Astrocyte (in vitro differentiated cells and primary cell): Measurements from ENCODE around the gene BANP. TPM values are rescaled to one million over a fixed set of nuclear protein-coding genes. Genes with fewer than 3 reads are reported as not detected.
"Not testable (repeated sequence)": the region's sequence is repeated elsewhere in the genome, so short reads cannot be mapped to it uniquely, and the experiment has no call there.

Source experiments
- DNase-seq: peaks from one replicate; pipeline ENCODE4 v3.0.0-alpha.2; 2010; ENCODE audit warnings: low read depth
- FAIRE-seq: peaks from 2 replicates; lab custom pipeline; 2011; peaks lifted over from hg19 to GRCh38; lab: Jason Lieb, UNC
- H2AFZ ChIP-seq: 2 replicates; pipeline ENCODE4 v1.6.0; 2012; ENCODE audit warnings: low read depth, low read length, inconsistent platforms
- H3K27ac ChIP-seq: 2 replicates; pipeline ENCODE4 v1.5.1; 2011; ENCODE audit warnings: low read depth, low read length, inconsistent platforms
- H3K27me3 ChIP-seq: 2 replicates; pipeline ENCODE4 v1.6.0; 2011; ENCODE audit warnings: low read length, inconsistent platforms; ENCODE audit not compliant: insufficient read depth
- H3K36me3 ChIP-seq: 2 replicates; pipeline ENCODE4 v1.5.1; 2011; ENCODE audit warnings: low read length, inconsistent platforms; ENCODE audit not compliant: insufficient read depth
- H3K4me1 ChIP-seq: 2 replicates; pipeline ENCODE4 v1.5.1; 2011; ENCODE audit warnings: low read length, inconsistent platforms; ENCODE audit not compliant: insufficient read depth
- H3K4me2 ChIP-seq: 2 replicates; pipeline ENCODE4 v1.6.0; 2012; ENCODE audit warnings: low read length, inconsistent platforms
- H3K4me3 ChIP-seq: 2 replicates; pipeline ENCODE4 v1.5.1; 2011; ENCODE audit warnings: low read depth, mild to moderate bottlenecking, low read length, inconsistent platforms; ENCODE audit not compliant: insufficient read depth
- H3K79me2 ChIP-seq: 2 replicates; pipeline ENCODE4 v1.6.0; 2012; ENCODE audit warnings: mild to moderate bottlenecking, low read length, inconsistent platforms; ENCODE audit not compliant: insufficient read depth
- H3K9ac ChIP-seq: 2 replicates; pipeline ENCODE4 v1.6.0; 2012; ENCODE audit warnings: mild to moderate bottlenecking, low read length, inconsistent platforms
- H3K9me3 ChIP-seq: 2 replicates; pipeline ENCODE4 v1.5.1; 2012; ENCODE audit warnings: low read depth, mild to moderate bottlenecking, low read length, inconsistent platforms; ENCODE audit not compliant: insufficient read depth
- H4K20me1 ChIP-seq: 2 replicates; pipeline ENCODE4 v1.6.0; 2012; ENCODE audit warnings: low read length, inconsistent platforms; ENCODE audit not compliant: insufficient read depth
- H3K27ac Mint-ChIP-seq: one replicate; pipeline ENCODE4 v1.8.0; 2021; ENCODE audit warnings: mild to moderate bottlenecking, mixed read lengths; ENCODE audit not compliant: unreplicated experiment
- H3K27me3 Mint-ChIP-seq: one replicate; pipeline ENCODE4 v1.8.0; 2021; ENCODE audit warnings: low read depth, mixed read lengths; ENCODE audit not compliant: unreplicated experiment
- H3K36me3 Mint-ChIP-seq: one replicate; pipeline ENCODE4 v1.8.0; 2021; ENCODE audit warnings: low read depth, mixed read lengths; ENCODE audit not compliant: unreplicated experiment
- H3K4me1 Mint-ChIP-seq: one replicate; pipeline ENCODE4 v1.8.0; 2021; ENCODE audit warnings: low read depth, mixed read lengths; ENCODE audit not compliant: unreplicated experiment
- H3K4me3 Mint-ChIP-seq: one replicate; pipeline ENCODE4 v1.8.0; 2021; ENCODE audit warnings: mild to moderate bottlenecking, moderate library complexity, mixed read lengths; ENCODE audit not compliant: unreplicated experiment
- H3K9me3 Mint-ChIP-seq: one replicate; pipeline ENCODE4 v1.8.0; 2021; ENCODE audit warnings: mild to moderate bottlenecking, mixed read lengths; ENCODE audit not compliant: unreplicated experiment
- total RNA-seq: library from RNA; stranded (reverse); gene quantifications from 2 replicates; pipeline ENCODE4 v1.2.1, GENCODE V29; 2021

The BANP gene
- total RNA-seq, 1 donor from 2014 or later = 28.9 TPM

GRCh38 chr16:88092791-88093555 lies 141.7 kb downstream of the BANP start:
- not testable (repeated sequence) for H4K20me1 ChIP-seq, H3K36me3 Mint-ChIP-seq, H3K9me3 Mint-ChIP-seq, H3K27me3 Mint-ChIP-seq, H2AFZ ChIP-seq, H3K36me3 ChIP-seq, H3K27me3 ChIP-seq, H3K9me3 ChIP-seq, FAIRE-seq, H3K27ac Mint-ChIP-seq, H3K27ac ChIP-seq, DNase-seq, H3K79me2 ChIP-seq, H3K4me3 ChIP-seq, H3K4me1 ChIP-seq, H3K9ac ChIP-seq, H3K4me1 Mint-ChIP-seq, H3K4me2 ChIP-seq, H3K4me3 Mint-ChIP-seq

- H3K4me2 ChIP-seq, FAIRE-seq, H3K27ac ChIP-seq: not testable (repeated sequence)
Observed at GRCh38 chr16:88093556-88094252, 142.5 kb downstream of the BANP start.

GRCh38 chr16:88094253-88094575 lies 143.0 kb downstream of the BANP start:
- H3K9ac ChIP-seq, H3K4me1 ChIP-seq, H2AFZ ChIP-seq, FAIRE-seq, H3K4me1 Mint-ChIP-seq, H3K79me2 ChIP-seq, H3K4me3 Mint-ChIP-seq, H3K9me3 Mint-ChIP-seq, H3K27ac Mint-ChIP-seq, DNase-seq, H3K27me3 ChIP-seq, H3K4me2 ChIP-seq, H3K27ac ChIP-seq, H3K36me3 Mint-ChIP-seq, H3K4me3 ChIP-seq, H3K36me3 ChIP-seq, H4K20me1 ChIP-seq: not testable (repeated sequence)
- peaks cover 13% of the 10 kb centered on the region for H3K9me3 ChIP-seq
- peaks cover 19% of the 10 kb centered on the region for H3K27me3 Mint-ChIP-seq

More at GRCh38 chr16:88093556-88094252, 142.5 kb downstream of the BANP start:
- H3K36me3 ChIP-seq, H3K27me3 ChIP-seq, H3K4me1 Mint-ChIP-seq, H3K9me3 Mint-ChIP-seq, DNase-seq, H2AFZ ChIP-seq, H3K36me3 Mint-ChIP-seq, H3K9ac ChIP-seq, H3K4me3 ChIP-seq, H3K79me2 ChIP-seq, H3K27ac Mint-ChIP-seq, H3K4me3 Mint-ChIP-seq, H4K20me1 ChIP-seq, H3K4me1 ChIP-seq: not testable (repeated sequence)
- H3K9me3 ChIP-seq = peaks cover 13% of the 10 kb centered on the region
- peaks cover 16% of the 10 kb centered on the region for H3K27me3 Mint-ChIP-seq

- H3K79me2 ChIP-seq, H3K4me3 Mint-ChIP-seq, H3K4me1 ChIP-seq, H3K9me3 Mint-ChIP-seq, H3K27me3 ChIP-seq, H3K4me2 ChIP-seq, H3K27ac Mint-ChIP-seq, H3K36me3 Mint-ChIP-seq, H3K4me3 ChIP-seq, H4K20me1 ChIP-seq, DNase-seq, H3K27ac ChIP-seq, H3K9ac ChIP-seq, FAIRE-seq, H3K4me1 Mint-ChIP-seq, H3K36me3 ChIP-seq, H2AFZ ChIP-seq: not testable (repeated sequence)
- H3K27me3 Mint-ChIP-seq = peaks cover 19% of the 10 kb centered on the region
- H3K9me3 ChIP-seq = peaks cover 13% of the 10 kb centered on the region
Observed at GRCh38 chr16:88094900-88095299, 143.7 kb downstream of the BANP start.

- H3K4me1 ChIP-seq, H3K4me2 ChIP-seq, FAIRE-seq, H4K20me1 ChIP-seq, H3K9me3 Mint-ChIP-seq, H3K79me2 ChIP-seq, H3K36me3 ChIP-seq, DNase-seq, H3K4me1 Mint-ChIP-seq, H3K4me3 ChIP-seq, H3K9ac ChIP-seq, H3K27ac ChIP-seq, H3K36me3 Mint-ChIP-seq, H2AFZ ChIP-seq, H3K4me3 Mint-ChIP-seq, H3K27ac Mint-ChIP-seq: not testable (repeated sequence)
- Histone ChIP-seq H3K9me3 (peaks cover 13% of the 10 kb centered on the region), H3K27me3 (peaks cover 16% of the 10 kb centered on the region)
- H3K27me3 Mint-ChIP-seq = peaks cover 18% of the 10 kb centered on the region
Observed at GRCh38 chr16:88096659-88097058, 145.4 kb downstream of the BANP start.
